Mesenchymal stem cell (in vitro differentiated cells and primary cell): ENCODE results near the gene UBE2E2.

ENCODE experiments used
- DNase-seq: peaks from one replicate; pipeline ENCODE4 v3.0.0-alpha.2; 2013
- H2AFZ ChIP-seq: one replicate; pipeline ENCODE4 v1.6.1; 2013; ENCODE audit warnings: low read depth, mild to moderate bottlenecking, control low read depth, inconsistent platforms, low read length, moderate library complexity
- H2AK5ac ChIP-seq: 2 replicates; pipeline ENCODE4 v1.6.1; 2013; ENCODE audit warnings: low read length, moderate library complexity, mild to moderate bottlenecking, inconsistent platforms; ENCODE audit not compliant: severe bottlenecking
- H2BK120ac ChIP-seq: one replicate; pipeline ENCODE4 v1.6.1; 2013; ENCODE audit warnings: low read depth, mild to moderate bottlenecking, inconsistent platforms, low read length, moderate library complexity
- H2BK12ac ChIP-seq, 2 experiments: one replicate each; pipeline ENCODE4 v1.6.1; 2013; ENCODE audit warnings: inconsistent platforms in 2 of 2, low read length in 2 of 2, mild to moderate bottlenecking in 2 of 2, moderate library complexity in 2 of 2, control low read depth in 1 of 2
- H2BK15ac ChIP-seq: one replicate; pipeline ENCODE4 v1.6.1; 2013; ENCODE audit warnings: mild to moderate bottlenecking, low read depth, inconsistent platforms; ENCODE audit not compliant: poor library complexity, severe bottlenecking
- H2BK5ac ChIP-seq: 2 replicates; pipeline ENCODE4 v1.6.1; 2013; ENCODE audit warnings: low read depth, mild to moderate bottlenecking, low read length, control low read depth, inconsistent platforms; ENCODE audit not compliant: poor library complexity, severe bottlenecking
- H3K14ac ChIP-seq, 2 experiments: one replicate each; pipeline ENCODE4 v1.6.1; 2013; ENCODE audit warnings: inconsistent platforms in 2 of 2, low read length in 2 of 2, control low read depth in 1 of 2, mild to moderate bottlenecking in 1 of 2, moderate library complexity in 1 of 2
- H3K18ac ChIP-seq, 2 experiments: one replicate each; pipeline ENCODE4 v1.6.1; 2013; ENCODE audit warnings: inconsistent platforms in 2 of 2, low read length in 2 of 2, control low read depth in 1 of 2, low read depth in 1 of 2, mild to moderate bottlenecking in 1 of 2
- H3K23ac ChIP-seq, 2 experiments: one replicate each; pipeline ENCODE4 v1.6.1; 2013; ENCODE audit warnings: inconsistent platforms in 2 of 2, low read length in 2 of 2, mild to moderate bottlenecking in 2 of 2, moderate library complexity in 2 of 2, control low read depth in 1 of 2
- H3K27ac ChIP-seq: 2 replicates; pipeline ENCODE4 v1.5.1; 2013; ENCODE audit warnings: mild to moderate bottlenecking, moderate library complexity, low read length, control low read depth, inconsistent platforms; ENCODE audit not compliant: poor library complexity, severe bottlenecking
- H3K27me3 ChIP-seq, 2 experiments: 2 replicates each; pipeline versions ENCODE4 v1.6.1 to v1.7.0; 2013; ENCODE audit warnings: low read length in 2 of 2, mild to moderate bottlenecking in 2 of 2, moderate library complexity in 2 of 2, control low read depth in 1 of 2, inconsistent platforms in 1 of 2; ENCODE audit not compliant: control insufficient read depth in 1 of 2, insufficient read depth in 1 of 2
- H3K36me3 ChIP-seq, 2 experiments: 2 replicates each; pipeline versions ENCODE4 v1.6.1 to v1.7.0; 2013; ENCODE audit warnings: low read length in 2 of 2, control low read depth in 1 of 2, inconsistent platforms in 1 of 2, low read depth in 1 of 2, mild to moderate bottlenecking in 1 of 2; ENCODE audit not compliant: insufficient read depth in 2 of 2, control insufficient read depth in 1 of 2
- H3K4ac ChIP-seq, 2 experiments: one replicate each; pipeline ENCODE4 v1.6.1; 2013; ENCODE audit warnings: inconsistent platforms in 2 of 2, low read length in 2 of 2, mild to moderate bottlenecking in 2 of 2, moderate library complexity in 2 of 2, control low read depth in 1 of 2, low read depth in 1 of 2
- H3K4me1 ChIP-seq: 2 replicates; pipeline ENCODE4 v1.6.1; 2013; ENCODE audit warnings: low read depth, low read length, control low read depth; ENCODE audit not compliant: control insufficient read depth, insufficient read depth
- H3K4me2 ChIP-seq: 2 replicates; pipeline ENCODE4 v1.6.1; 2013; ENCODE audit warnings: low read length, mild to moderate bottlenecking, inconsistent platforms; ENCODE audit not compliant: poor library complexity, severe bottlenecking
- H3K4me3 ChIP-seq, 2 experiments: 2 replicates each; pipeline versions ENCODE4 v1.5.1 to v1.7.0; 2013; ENCODE audit warnings: low read length in 2 of 2, mild to moderate bottlenecking in 2 of 2, control low read depth in 1 of 2, low read depth in 1 of 2; ENCODE audit not compliant: insufficient read depth in 1 of 2
- H3K79me1 ChIP-seq: replicated peaks from 2 replicates; pipeline ENCODE4 v1.6.1; 2013; ENCODE audit warnings: mild to moderate bottlenecking, control low read depth, low read length, inconsistent platforms; ENCODE audit not compliant: poor library complexity, severe bottlenecking
- H3K9ac ChIP-seq: 2 replicates; pipeline ENCODE4 v1.7.0; 2013; ENCODE audit warnings: mild to moderate bottlenecking, low read length, moderate library complexity
- H3K9me3 ChIP-seq: 2 replicates; pipeline ENCODE4 v1.7.0; 2013; ENCODE audit warnings: mild to moderate bottlenecking, low read length; ENCODE audit not compliant: control insufficient read depth
- H4K8ac ChIP-seq: one replicate; pipeline ENCODE4 v1.6.1; 2013; ENCODE audit warnings: inconsistent platforms, mild to moderate bottlenecking, low read length, moderate library complexity
- H4K91ac ChIP-seq: one replicate; pipeline ENCODE4 v1.6.1; 2013; ENCODE audit warnings: mild to moderate bottlenecking, low read length, inconsistent platforms
- WGBS: methylation state at CpG from one replicate; pipeline ENCODE4 v1.1.7; 2013; ENCODE audit warnings: mixed read lengths; 5-methylcytosine and 5-hydroxymethylcytosine counted together

The UBE2E2 gene

DNA sequence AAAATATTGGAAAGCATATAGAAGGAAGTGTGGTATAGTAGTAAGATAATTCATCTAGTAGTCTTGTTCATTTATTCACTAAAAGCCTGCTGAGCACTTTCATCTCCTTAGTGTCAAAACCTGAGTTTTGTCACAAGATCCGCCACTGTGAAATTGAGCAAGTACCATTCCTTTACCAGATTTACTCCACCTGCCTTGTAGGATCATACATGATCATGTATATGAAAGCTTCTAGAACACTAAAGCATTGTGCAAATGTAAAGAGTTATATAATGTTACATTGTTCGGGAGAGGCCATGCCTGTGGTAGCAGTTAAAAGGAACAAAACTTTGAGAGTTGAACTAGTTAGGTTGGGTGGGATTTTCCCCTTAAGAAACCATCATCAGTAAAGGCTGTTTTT, 35.0 kb downstream of the UBE2E2 start:
- no peak for DNase-seq
- Histone ChIP-seq H2BK15ac (no peak overlapping the region), H3K18ac (no peak overlapping the region), H3K36me3 (no peaks in the 10 kb centered on the region), H2BK12ac (no peak overlapping the region), H2AFZ (no peak overlapping the region), H4K91ac (no peak overlapping the region), H3K4me2 (no peak overlapping the region), H2BK120ac (no peak overlapping the region), H2BK5ac (no peak overlapping the region), H3K4me3 (no peak overlapping the region), H3K9ac (no peak overlapping the region), H3K4ac (no peak overlapping the region), H3K79me1 (peaks cover 25% of the 10 kb centered on the region), H3K14ac (no peak overlapping the region), H4K8ac (no peak overlapping the region), H3K4me1 (no peaks in the 10 kb centered on the region), H3K27ac (no peak overlapping the region), H2AK5ac (no peak overlapping the region), H3K27me3 (no peaks in the 10 kb centered on the region), H3K9me3 (no peaks in the 10 kb centered on the region), H3K23ac (no peak overlapping the region)
- WGBS, result 100% methylated on average over 2 of the region's 2 CpGs

- H3K36me3 ChIP-seq, result no peaks in the 10 kb centered on the region
- no peak for DNase-seq
- H3K79me1 ChIP-seq, result peaks cover 25% of the 10 kb centered on the region
These were observed 35.5 kb downstream of the UBE2E2 start for GRCh38 chr3:23238578-23238977.

DNA sequence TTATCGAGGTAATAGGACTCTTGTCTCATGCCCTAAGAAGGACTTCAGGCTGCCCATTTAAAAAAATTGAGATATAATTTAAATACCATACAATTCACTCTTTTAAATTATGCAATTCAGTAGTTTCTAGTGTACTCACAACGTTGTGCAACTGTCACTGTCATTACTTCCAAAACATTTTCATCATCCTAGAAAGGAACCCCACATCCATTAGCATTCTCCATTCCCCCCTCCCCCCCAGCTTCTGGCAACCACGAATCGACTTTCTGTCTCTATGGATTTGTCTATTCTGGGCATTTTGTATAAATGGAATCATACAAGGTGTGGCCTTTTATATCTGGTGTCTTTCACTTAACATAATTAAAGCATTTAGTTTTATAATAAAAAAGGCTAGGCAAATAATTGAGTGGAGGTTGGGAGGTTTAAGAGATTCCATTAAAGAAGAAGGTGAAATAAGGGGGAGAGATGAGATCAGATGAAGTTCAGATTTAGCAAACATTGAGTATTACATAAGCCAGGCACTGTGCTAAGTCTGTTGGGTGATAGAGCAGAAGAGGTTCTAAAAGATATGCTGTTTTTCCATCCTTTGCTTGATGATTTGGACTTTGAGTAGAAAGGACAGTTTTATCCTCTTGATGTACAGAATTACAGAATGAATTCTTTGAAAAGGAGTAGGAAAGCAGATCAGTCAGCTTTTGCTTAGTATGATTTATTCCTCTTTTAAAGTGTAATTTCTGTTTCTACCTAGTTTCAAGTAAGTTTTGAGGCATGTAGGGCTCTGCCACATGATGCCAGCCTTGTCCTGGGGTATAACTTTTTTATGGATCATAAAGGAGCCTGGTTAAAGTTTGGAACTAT, 36.3 kb downstream of the UBE2E2 start:
- Histone ChIP-seq H2AFZ (no peak overlapping the region), H3K9me3 (no peaks in the 10 kb centered on the region), H4K91ac (no peak overlapping the region), H3K4me1 (no peaks in the 10 kb centered on the region), H2BK120ac (no peak overlapping the region), H2BK15ac (no peak overlapping the region), H3K4me2 (no peak overlapping the region), H3K18ac (no peak overlapping the region), H4K8ac (no peak overlapping the region), H2BK5ac (no peak overlapping the region), H3K79me1 (peaks cover 22% of the 10 kb centered on the region), H3K27ac (no peak overlapping the region), H3K9ac (no peak overlapping the region), H3K14ac (no peak overlapping the region), H2BK12ac (no peak overlapping the region), H2AK5ac (no peak overlapping the region), H3K27me3 (no peaks in the 10 kb centered on the region), H3K23ac (no peak overlapping the region), H3K4me3 (no peak overlapping the region), H3K36me3 (no peaks in the 10 kb centered on the region), H3K4ac (no peak overlapping the region)
- 73% methylated on average over 2 of the region's 4 CpGs for WGBS
- no peak for DNase-seq

More at GRCh38 chr3:23238578-23238977, 35.5 kb downstream of the UBE2E2 start:
- H3K9me3 ChIP-seq, result no peaks in the 10 kb centered on the region
- H3K4me1 ChIP-seq, result no peaks in the 10 kb centered on the region
- H2BK120ac ChIP-seq, result no peak overlapping the region
- no peak overlapping the region for H3K4ac ChIP-seq
- 92% methylated on average over 3 of the region's 4 CpGs for WGBS
- H3K27ac ChIP-seq, result no peak overlapping the region
- no peak overlapping the region for H3K18ac ChIP-seq
- no peak overlapping the region for H2AFZ ChIP-seq
- H3K27me3 ChIP-seq, result no peaks in the 10 kb centered on the region
- H3K9ac ChIP-seq, result no peak overlapping the region
- H3K14ac ChIP-seq, result no peak overlapping the region
- H2BK5ac ChIP-seq, result no peak overlapping the region
- no peak overlapping the region for H4K91ac ChIP-seq
- no peak overlapping the region for H3K4me2 ChIP-seq
- H4K8ac ChIP-seq, result no peak overlapping the region
- H3K4me3 ChIP-seq, result no peak overlapping the region
- no peak overlapping the region for H2AK5ac ChIP-seq
- no peak overlapping the region for H2BK15ac ChIP-seq
- no peak overlapping the region for H2BK12ac ChIP-seq
- H3K23ac ChIP-seq, result no peak overlapping the region

DNA sequence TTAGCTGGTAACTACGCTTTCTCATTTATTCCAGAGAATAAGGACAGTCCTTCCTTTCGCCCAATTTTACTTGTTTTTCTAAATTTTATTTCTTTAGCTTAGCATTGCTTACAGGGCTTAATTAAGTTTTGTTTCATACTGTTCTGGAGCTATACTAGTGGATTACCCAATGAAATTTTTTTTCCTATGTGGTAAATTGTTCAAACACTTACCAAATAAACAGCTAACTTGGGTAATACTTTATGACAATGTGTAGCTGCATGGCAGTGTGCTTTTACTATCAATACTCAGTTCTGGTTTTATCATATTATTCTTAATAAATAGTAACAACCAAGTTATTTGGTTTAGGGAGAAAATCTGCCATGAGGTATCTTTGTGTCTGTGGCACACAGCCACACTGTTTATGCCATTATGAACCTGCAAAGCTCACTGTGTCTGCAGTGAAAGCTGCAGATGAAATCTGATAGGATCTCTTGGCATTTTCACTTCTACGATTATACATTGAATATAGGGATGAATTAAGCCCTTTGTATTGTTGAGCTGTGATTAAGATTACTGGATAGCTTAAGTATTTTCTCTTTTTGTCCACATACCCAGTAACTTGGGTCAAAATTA, 37.2 kb downstream of the UBE2E2 start:
- Histone ChIP-seq H3K23ac (no peak overlapping the region), H3K27ac (no peak overlapping the region), H4K8ac (no peak overlapping the region), H2BK15ac (no peak overlapping the region), H3K14ac (no peak overlapping the region), H2BK12ac (no peak overlapping the region), H3K4me3 (no peak overlapping the region), H3K18ac (no peak overlapping the region), H3K79me1 (peaks cover 20% of the 10 kb centered on the region), H3K27me3 (no peaks in the 10 kb centered on the region), H2AK5ac (no peak overlapping the region), H4K91ac (no peak overlapping the region), H2BK120ac (no peak overlapping the region), H3K4ac (no peak overlapping the region), H3K36me3 (no peaks in the 10 kb centered on the region), H3K9me3 (no peaks in the 10 kb centered on the region), H3K9ac (no peak overlapping the region), H3K4me1 (no peaks in the 10 kb centered on the region), H2BK5ac (no peak overlapping the region), H3K4me2 (no peak overlapping the region), H2AFZ (no peak overlapping the region)
- no peak for DNase-seq
- WGBS, result 100% methylated on average over 1 of the region's 3 CpGs
